ENCODE results near the gene SRP68.

SRP68 gene

DNA sequence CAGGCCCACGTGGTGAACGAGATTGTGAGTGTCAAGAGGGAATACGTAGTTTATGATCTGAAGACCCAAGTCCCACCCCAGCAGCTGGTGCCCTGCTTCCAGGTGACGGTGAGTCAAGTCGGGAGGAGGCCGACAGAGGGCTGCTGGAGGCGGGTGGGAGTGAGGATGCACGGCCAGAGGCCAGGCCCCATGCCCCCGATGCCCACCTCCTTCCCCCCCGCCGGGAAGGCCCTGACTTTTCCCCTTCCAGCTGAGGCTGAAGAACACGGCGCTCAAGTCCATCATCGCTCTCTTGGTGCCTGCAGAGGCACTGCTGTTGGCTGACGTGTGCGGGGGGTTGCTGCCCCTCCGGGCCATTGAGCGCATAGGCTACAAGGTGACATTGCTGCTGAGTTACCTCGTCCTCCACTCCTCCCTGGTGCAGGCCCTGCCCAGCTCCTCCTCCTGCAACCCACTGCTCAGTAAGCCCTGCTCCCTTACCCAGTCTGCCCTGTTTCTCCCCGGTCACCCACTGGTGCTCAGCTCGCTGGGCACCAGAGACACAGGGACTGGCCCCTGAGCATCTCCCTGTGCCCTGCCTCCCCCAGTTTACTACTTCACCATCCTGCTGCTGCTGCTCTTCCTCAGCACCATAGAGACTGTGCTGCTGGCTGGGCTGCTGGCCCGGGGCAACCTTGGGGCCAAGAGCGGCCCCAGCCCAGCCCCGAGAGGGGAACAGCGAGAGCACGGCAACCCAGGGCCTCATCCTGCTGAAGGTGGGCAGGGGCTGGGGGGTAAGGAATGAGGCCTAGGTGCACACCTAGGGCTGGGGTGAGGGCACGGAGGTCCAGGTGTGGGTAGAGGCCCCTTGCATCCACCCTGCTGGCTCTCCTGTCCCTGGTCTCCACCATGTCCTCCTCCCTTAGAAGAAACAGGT, 9.2 kb upstream of the SRP68 start:
- no peaks in the 10 kb centered on the region for H4K20me1 ChIP-seq (ENCODE audit: insufficient read depth, low read length)
- H3K79me2 ChIP-seq (ENCODE audit: insufficient read depth, low read length), result no peaks in the 10 kb centered on the region
- TF ChIP-seq CTCF (IDR thresholded peaks at IDR 0.05; ENCODE audit: low read length), result no peak
- no peak for TF ChIP-seq EZH2 (IDR thresholded peaks at IDR 0.05; ENCODE audit: borderline replicate concordance, low read length)
- no peak overlapping the region for H2AFZ ChIP-seq (ENCODE audit: low read length)
- no peaks in the 10 kb centered on the region for H3F3A ChIP-seq (ENCODE audit: insufficient read depth, low read length)
- H3K9me2 ChIP-seq (ENCODE audit: low read depth, low read length), result no peaks in the 10 kb centered on the region
- H3K27me3 ChIP-seq (ENCODE audit: insufficient read depth, low read length), result peaks cover 14% of the 10 kb centered on the region
- no peak overlapping the region for H3K9ac ChIP-seq (ENCODE audit: low read length)
- H3K4me2 ChIP-seq (ENCODE audit: low read length), result no peak overlapping the region
- H3K36me3 ChIP-seq (ENCODE audit: insufficient read depth, low read length), result peaks cover 38% of the 10 kb centered on the region
- no peaks in the 10 kb centered on the region for H3K4me1 ChIP-seq (ENCODE audit: insufficient read depth, low read length, severe bottlenecking)
- no peak overlapping the region for H3K4me3 ChIP-seq (ENCODE audit: low read depth, low read length, poor library complexity, severe bottlenecking)
- H3K27ac ChIP-seq (ENCODE audit: low read depth, low read length, poor library complexity, severe bottlenecking), result no peak overlapping the region
- no peaks in the 10 kb centered on the region for H3K9me3 ChIP-seq (ENCODE audit: low read length)

- no peaks in the 10 kb centered on the region for H3K79me2 ChIP-seq (ENCODE audit: insufficient read depth, low read length)
- no peaks in the 10 kb centered on the region for H3F3A ChIP-seq (ENCODE audit: insufficient read depth, low read length)
- TF ChIP-seq CTCF (IDR thresholded peaks at IDR 0.05; ENCODE audit: low read length) (no peak), EZH2 (IDR thresholded peaks at IDR 0.05; ENCODE audit: borderline replicate concordance, low read length) (no peak)
- no peak overlapping the region for H3K27ac ChIP-seq (ENCODE audit: low read depth, low read length, poor library complexity, severe bottlenecking)
- no peak overlapping the region for H3K4me3 ChIP-seq (ENCODE audit: low read depth, low read length, poor library complexity, severe bottlenecking)
- H3K9me2 ChIP-seq (ENCODE audit: low read depth, low read length), result no peaks in the 10 kb centered on the region
- no peak overlapping the region for H3K4me2 ChIP-seq (ENCODE audit: low read length)
- no peaks in the 10 kb centered on the region for H3K4me1 ChIP-seq (ENCODE audit: insufficient read depth, low read length, severe bottlenecking)
- H3K27me3 ChIP-seq (ENCODE audit: insufficient read depth, low read length), result peaks cover 14% of the 10 kb centered on the region
- H3K36me3 ChIP-seq (ENCODE audit: insufficient read depth, low read length), result peaks cover 35% of the 10 kb centered on the region
- no peak overlapping the region for H3K9ac ChIP-seq (ENCODE audit: low read length)
- no peaks in the 10 kb centered on the region for H3K9me3 ChIP-seq (ENCODE audit: low read length)
- H2AFZ ChIP-seq (ENCODE audit: low read length), result no peak overlapping the region
- H4K20me1 ChIP-seq (ENCODE audit: insufficient read depth, low read length), result no peaks in the 10 kb centered on the region
Observed at GRCh38 chr17:76080768-76081287, 8.5 kb upstream of the SRP68 start.

DNA sequence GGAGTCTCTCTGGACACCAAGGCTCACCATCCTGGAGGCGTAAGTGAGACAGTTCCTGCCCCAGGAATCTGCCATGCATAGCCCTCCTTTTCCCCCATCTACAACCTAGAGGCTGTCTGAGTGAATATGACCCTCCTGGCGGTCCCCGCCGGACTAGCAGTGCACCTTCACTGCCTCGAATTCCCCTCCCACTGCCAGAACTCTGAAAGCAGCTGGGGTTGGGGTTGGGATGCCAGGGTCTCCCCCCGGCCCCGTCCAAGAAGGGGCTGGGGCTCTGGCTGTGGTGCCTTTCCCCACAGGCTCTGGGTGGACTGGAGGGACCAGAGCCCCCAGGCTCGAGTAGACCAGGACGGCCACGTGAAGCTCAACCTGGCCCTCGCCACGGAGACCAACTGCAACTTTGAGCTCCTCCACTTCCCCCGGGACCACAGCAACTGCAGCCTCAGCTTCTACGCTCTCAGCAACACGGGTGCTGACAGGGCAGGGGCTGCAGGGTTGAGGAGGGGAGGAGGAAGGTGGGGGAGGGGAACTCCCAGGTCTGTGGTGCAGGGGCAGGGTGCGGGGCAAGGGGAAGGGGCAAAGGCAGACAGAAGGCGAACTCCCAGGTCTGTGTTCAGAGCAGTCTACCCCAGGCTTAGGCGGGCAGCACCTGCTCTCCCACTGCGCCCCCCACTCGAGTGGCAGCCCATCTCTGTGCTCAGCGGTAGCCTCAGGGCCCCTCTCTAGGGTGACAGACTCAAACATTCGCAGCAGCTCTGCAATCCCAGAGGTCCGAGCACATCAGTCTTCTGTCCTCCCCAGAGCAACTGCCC, 7.8 kb upstream of the SRP68 start:
- no peaks in the 10 kb centered on the region for H3K79me2 ChIP-seq (ENCODE audit: insufficient read depth, low read length)
- peaks cover 14% of the 10 kb centered on the region for H3K27me3 ChIP-seq (ENCODE audit: insufficient read depth, low read length)
- no peaks in the 10 kb centered on the region for H3K9me2 ChIP-seq (ENCODE audit: low read depth, low read length)
- H3K4me2 ChIP-seq (ENCODE audit: low read length), result no peak overlapping the region
- H3F3A ChIP-seq (ENCODE audit: insufficient read depth, low read length), result no peaks in the 10 kb centered on the region
- H3K9me3 ChIP-seq (ENCODE audit: low read length), result no peaks in the 10 kb centered on the region
- H3K9ac ChIP-seq (ENCODE audit: low read length), result no peak overlapping the region
- no peaks in the 10 kb centered on the region for H3K4me1 ChIP-seq (ENCODE audit: insufficient read depth, low read length, severe bottlenecking)
- H4K20me1 ChIP-seq (ENCODE audit: insufficient read depth, low read length), result no peaks in the 10 kb centered on the region
- peaks cover 29% of the 10 kb centered on the region for H3K36me3 ChIP-seq (ENCODE audit: insufficient read depth, low read length)
- TF ChIP-seq CTCF (IDR thresholded peaks at IDR 0.05; ENCODE audit: low read length) (no peak), EZH2 (IDR thresholded peaks at IDR 0.05; ENCODE audit: borderline replicate concordance, low read length) (no peak)
- no peak overlapping the region for H2AFZ ChIP-seq (ENCODE audit: low read length)
- no peak overlapping the region for H3K27ac ChIP-seq (ENCODE audit: low read depth, low read length, poor library complexity, severe bottlenecking)
- no peak overlapping the region for H3K4me3 ChIP-seq (ENCODE audit: low read depth, low read length, poor library complexity, severe bottlenecking)
